Panc1 (cell line): ENCODE measurements around the gene KIAA2012.

Source experiments
- POLR2AphosphoS5 ChIP-seq: IDR thresholded peaks from 2 replicates; pipeline ENCODE4 v1.6.1; 2012; ENCODE audit warnings: mild to moderate bottlenecking, low read depth, low read length, moderate library complexity
- REST ChIP-seq, 2 experiments: IDR thresholded peaks; 2 replicates each; pipeline ENCODE4 v1.6.1; 2011 to 2012; ENCODE audit warnings: low read depth in 2 of 2, control low read depth in 1 of 2, low read length in 1 of 2, mild to moderate bottlenecking in 1 of 2, moderate library complexity in 1 of 2; ENCODE audit not compliant: insufficient read depth in 1 of 2
- SIN3A ChIP-seq: IDR thresholded peaks from 2 replicates; pipeline ENCODE4 v1.6.1; 2012; ENCODE audit warnings: low read depth, mild to moderate bottlenecking, low read length, moderate library complexity, borderline replicate concordance; ENCODE audit not compliant: insufficient read depth
- TCF7L2 ChIP-seq: IDR thresholded peaks from 2 replicates; pipeline ENCODE4 v1.6.1; 2011; ENCODE audit warnings: mild to moderate bottlenecking, low read depth, low read length, inconsistent platforms
- TF ChIP-seq, protein P1 (sequence below): fragments of 450-650 bp; IDR thresholded peaks from 2 replicates; pipeline ENCODE4 v1.5.1; 2017; ENCODE audit warnings: mild to moderate bottlenecking

DNA sequence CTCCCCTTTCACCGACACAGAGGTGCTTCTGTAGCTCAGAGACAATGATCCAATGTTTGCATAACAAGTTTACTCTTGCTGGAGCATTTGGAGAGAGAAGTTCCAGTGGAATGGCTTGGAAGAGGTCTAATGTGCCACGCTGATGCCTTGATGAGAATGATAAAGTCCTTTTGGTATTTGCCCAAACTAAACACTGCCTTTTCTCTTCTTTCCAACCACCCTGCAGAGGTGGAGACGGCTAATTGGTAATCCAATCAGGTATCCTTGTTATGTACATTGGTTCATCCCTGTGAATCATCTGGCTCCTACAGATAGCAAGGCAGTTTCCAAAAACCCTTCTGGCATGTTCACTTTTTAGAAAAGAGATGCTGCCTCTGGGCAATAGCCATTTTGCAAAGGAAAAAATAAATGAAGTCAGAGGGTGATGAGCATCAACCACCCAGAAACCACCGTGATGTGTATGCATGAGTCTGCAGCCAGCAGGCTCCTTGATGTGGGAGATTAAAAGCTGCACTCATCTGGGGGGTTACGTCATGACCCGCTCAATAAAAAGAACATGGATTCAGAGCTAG lies 40.6 kb downstream of the KIAA2012 start:
- TF ChIP-seq TCF7L2: no peak
- TF ChIP-seq, protein P1, sequence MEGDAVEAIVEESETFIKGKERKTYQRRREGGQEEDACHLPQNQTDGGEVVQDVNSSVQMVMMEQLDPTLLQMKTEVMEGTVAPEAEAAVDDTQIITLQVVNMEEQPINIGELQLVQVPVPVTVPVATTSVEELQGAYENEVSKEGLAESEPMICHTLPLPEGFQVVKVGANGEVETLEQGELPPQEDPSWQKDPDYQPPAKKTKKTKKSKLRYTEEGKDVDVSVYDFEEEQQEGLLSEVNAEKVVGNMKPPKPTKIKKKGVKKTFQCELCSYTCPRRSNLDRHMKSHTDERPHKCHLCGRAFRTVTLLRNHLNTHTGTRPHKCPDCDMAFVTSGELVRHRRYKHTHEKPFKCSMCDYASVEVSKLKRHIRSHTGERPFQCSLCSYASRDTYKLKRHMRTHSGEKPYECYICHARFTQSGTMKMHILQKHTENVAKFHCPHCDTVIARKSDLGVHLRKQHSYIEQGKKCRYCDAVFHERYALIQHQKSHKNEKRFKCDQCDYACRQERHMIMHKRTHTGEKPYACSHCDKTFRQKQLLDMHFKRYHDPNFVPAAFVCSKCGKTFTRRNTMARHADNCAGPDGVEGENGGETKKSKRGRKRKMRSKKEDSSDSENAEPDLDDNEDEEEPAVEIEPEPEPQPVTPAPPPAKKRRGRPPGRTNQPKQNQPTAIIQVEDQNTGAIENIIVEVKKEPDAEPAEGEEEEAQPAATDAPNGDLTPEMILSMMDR: no peak
- no peak for TF ChIP-seq POLR2AphosphoS5
- no peak for TF ChIP-seq SIN3A
- TF ChIP-seq REST (IDR thresholded peaks at IDR 0.05; ENCODE audit: insufficient read depth in 1 of 2, low read depth in 2 of 2, low read length in 1 of 2): no peak
